HepG2 (cell line): Measurements from ENCODE around the gene TUBA8. TPM values are rescaled to one million over a fixed set of nuclear protein-coding genes. Genes with fewer than 3 reads are reported as not detected.

Experiments
- ATAC-seq: fragments of 200-7000 bp; cut with Tn5 transposase; 3 replicates; pipeline ENCODE4 v1.9.1; 2020; ENCODE audit warnings: mild to moderate bottlenecking, moderate library complexity
- BruUV-seq: library from RNA; stranded (reverse); fragments of 400-500 nt; replicated peaks from 2 replicates; lab custom pipeline; 2021; lab: Mats Ljungman, UMichigan
- CTCF ChIA-PET: fragments of 300-600 bp; formaldehyde crosslinking; extraction: SDS; loops from one replicate; lab custom pipeline; 2021; ENCODE audit warnings: low total read pairs, inconsistent platforms, low intra/inter-chr PET ratio; lab: Yijun Ruan, JAX
- POLR2A ChIA-PET: fragments of 350-600 bp; sonication (Branson Sonifier 250); formaldehyde crosslinking; loops from one replicate; lab custom pipeline; 2020; ENCODE audit warnings: antibody characterized with exemption, inconsistent platforms; lab: Yijun Ruan, JAX
- DNase-seq: peaks from one replicate; pipeline ENCODE4 v3.0.0-alpha.2; 2015; ENCODE audit warnings: low spot score
- FAIRE-seq: peaks from 3 replicates; lab custom pipeline; 2011; peaks lifted over from hg19 to GRCh38; lab: Jason Lieb, UNC
- H2AFZ ChIP-seq: one replicate; pipeline ENCODE4 v1.6.1; 2011; ENCODE audit warnings: low read length, inconsistent platforms
- H3K27ac ChIP-seq: fragments of 300-600 bp; 3 replicates; pipeline ENCODE4 v1.8.0; 2011; ENCODE audit warnings: mixed run types, mild to moderate bottlenecking, mixed read lengths, low read length, inconsistent platforms; ENCODE audit not compliant: insufficient read depth; ENCODE audit errors: extremely low read length
- H3K27me3 ChIP-seq, 2 experiments: fragments of 200-600 bp in 1 of 2; 2 replicates in 1 of 2; 3 replicates in 1 of 2; pipeline versions ENCODE4 v1.6.0 to v1.8.0; 2011; ENCODE audit warnings: low read length in 2 of 2, mild to moderate bottlenecking in 2 of 2, moderate library complexity in 2 of 2, inconsistent platforms in 1 of 2; ENCODE audit not compliant: insufficient read depth in 2 of 2, control insufficient read depth in 1 of 2
- H3K36me3 ChIP-seq, 2 experiments: fragments of 200-600 bp in 1 of 2; replicated peaks in 1 of 2; 2 replicates in 1 of 2; 3 replicates in 1 of 2; pipeline versions ENCODE4 v1.5.1 to v1.8.0; 2011; ENCODE audit warnings: low read length in 2 of 2, inconsistent platforms in 1 of 2; ENCODE audit not compliant: insufficient read depth in 2 of 2, control insufficient read depth in 1 of 2
- H3K4me1 ChIP-seq: 2 replicates; pipeline ENCODE4 v1.5.1; 2012; ENCODE audit warnings: low read length, inconsistent platforms; ENCODE audit not compliant: insufficient read depth
- H3K4me2 ChIP-seq: 2 replicates; pipeline ENCODE4 v1.6.0; 2011; ENCODE audit warnings: low read depth, low read length, inconsistent platforms
- H3K4me3 ChIP-seq, 3 experiments: fragments of 200-600 bp in 1 of 3; sonication (generic), shearing (Covaris generic) in 1 of 3; replicated peaks in 1 of 3; 2 replicates each; pipeline ENCODE4 v1.5.1; 2011 to 2016; ENCODE audit warnings: low read length in 3 of 3, inconsistent platforms in 2 of 3, low read depth in 2 of 3, mild to moderate bottlenecking in 2 of 3, control low read depth in 1 of 3, mixed read lengths in 1 of 3; ENCODE audit not compliant: insufficient read depth in 1 of 3
- H3K79me2 ChIP-seq: one replicate; pipeline ENCODE4 v1.6.1; 2011; ENCODE audit warnings: low read length, inconsistent platforms; ENCODE audit not compliant: insufficient read depth
- H3K9ac ChIP-seq: 2 replicates; pipeline ENCODE4 v1.6.0; 2011; ENCODE audit warnings: mild to moderate bottlenecking, low read depth, low read length, inconsistent platforms; ENCODE audit not compliant: insufficient read depth
- H3K9me3 ChIP-seq: 2 replicates; pipeline ENCODE4 v1.5.1; 2012; ENCODE audit warnings: mild to moderate bottlenecking, low read length
- H4K20me1 ChIP-seq: 2 replicates; pipeline ENCODE4 v1.6.0; 2011; ENCODE audit warnings: inconsistent platforms, mild to moderate bottlenecking, low read length, moderate library complexity; ENCODE audit not compliant: insufficient read depth
- BORCS8-MEF2B ChIP-seq: sonication (generic); formaldehyde crosslinking; IDR thresholded peaks from 2 replicates; pipeline ENCODE4 v1.8.0; 2022; ENCODE audit warnings: mild to moderate bottlenecking, missing genetic modification reagents
- KMT2B ChIP-seq: IDR thresholded peaks from 2 replicates; pipeline ENCODE4 v1.6.1; 2016; ENCODE audit warnings: missing genetic modification reagents, missing compliant biosample characterization
- MATR3 ChIP-seq: sonication (generic); formaldehyde crosslinking; IDR thresholded peaks from 2 replicates; pipeline ENCODE4 v1.4.0; 2020; ENCODE audit warnings: missing genetic modification reagents
- MTA3 ChIP-seq: sonication (generic); formaldehyde crosslinking; IDR thresholded peaks from 2 replicates; pipeline ENCODE4 v1.4.0; 2020; ENCODE audit warnings: missing genetic modification reagents
- NFATC3 ChIP-seq: sonication (generic); formaldehyde crosslinking; IDR thresholded peaks from 2 replicates; pipeline ENCODE4 v1.5.1; 2020; ENCODE audit warnings: mild to moderate bottlenecking, missing genetic modification reagents
- STAG1 ChIP-seq: sonication (generic); formaldehyde crosslinking; IDR thresholded peaks from 2 replicates; pipeline ENCODE4 v1.4.0; 2020; ENCODE audit warnings: missing genetic modification reagents
- THYN1 ChIP-seq: sonication (generic); formaldehyde crosslinking; IDR thresholded peaks from 2 replicates; pipeline ENCODE4 v1.8.1; 2023; ENCODE audit warnings: low read depth, mild to moderate bottlenecking, moderate library complexity, missing genetic modification reagents, borderline replicate concordance
- ZNF143 ChIP-seq: sonication (generic); formaldehyde crosslinking; IDR thresholded peaks from 2 replicates; pipeline ENCODE4 v1.4.0; 2020; ENCODE audit warnings: missing genetic modification reagents
- ZNF274 ChIP-seq: sonication (generic); formaldehyde crosslinking; IDR thresholded peaks from 2 replicates; pipeline ENCODE4 v1.5.1; 2020; ENCODE audit warnings: mild to moderate bottlenecking, missing genetic modification reagents
- ZNF3 ChIP-seq: IDR thresholded peaks from 2 replicates; pipeline ENCODE4 v1.7.0; 2017; ENCODE audit warnings: inconsistent platforms
- ZNF382 ChIP-seq: sonication (generic); formaldehyde crosslinking; IDR thresholded peaks from 2 replicates; pipeline ENCODE4 v1.5.0; 2020; ENCODE audit warnings: missing genetic modification reagents, mild to moderate bottlenecking, borderline replicate concordance
- ZNF562 ChIP-seq: sonication (generic); formaldehyde crosslinking; IDR thresholded peaks from 2 replicates; pipeline ENCODE4 v1.8.0; 2022; ENCODE audit warnings: missing genetic modification reagents, borderline replicate concordance
- WGBS: methylation state at CpG from one replicate; pipeline ENCODE4 v1.1.6; 2017; ENCODE audit warnings: low lambda C conversion rate; 5-methylcytosine and 5-hydroxymethylcytosine counted together
- in situ Hi-C: cut with HindIII; loops from 2 replicates; pipeline ENCODE4 v1.10.0; 2017; ENCODE audit warnings: low pct_unique_long_range_greater_than_20kb; ENCODE audit not compliant: extremely low pct_ligation_motif_present
- intact Hi-C: fragments of 100-400 bp; cut with micrococcal nuclease; formaldehyde crosslinking; loops from one replicate; pipeline ENCODE4 v1.10.0; 2022; ENCODE audit not compliant: unreplicated experiment
- polyA plus RNA-seq, 8 experiments: library from polyadenylated mRNA; depleted of rRNA in 3 of 8; stranded (reverse) in 7 of 8; unstranded in 1 of 8; fragments of >200 nt; fragmentation: Illumina TruSeq in 4 of 8; extraction: Trizol in 4 of 8; gene quantifications; 2 replicates each; pipeline versions ENCODE4 v1.2.1 to v1.2.3, GENCODE V29; 2011 to 2016; ENCODE audit warnings: low read depth in 4 of 8, missing spikeins in 1 of 8, mixed read lengths in 1 of 8; ENCODE audit not compliant: insufficient read depth in 1 of 8
- total RNA-seq, 5 experiments: library from RNA; depleted of rRNA; stranded (reverse); fragments of >200 nt; fragmentation: Illumina TruSeq; extraction: Trizol; gene quantifications; 2 replicates each; pipeline ENCODE4 v1.2.3, GENCODE V29; 2016; ENCODE audit warnings: low read depth in 1 of 5
- TF ChIP-seq, protein P1 (sequence below): sonication (generic); formaldehyde crosslinking; conservative IDR thresholded peaks from 2 replicates; pipeline ENCODE4 v1.4.0; 2020; ENCODE audit warnings: missing genetic modification reagents
- TF ChIP-seq, protein P2 (sequence below): sonication (generic); formaldehyde crosslinking; IDR thresholded peaks from 2 replicates; pipeline ENCODE4 v1.4.0; 2020; ENCODE audit warnings: low read depth, mild to moderate bottlenecking, missing genetic modification reagents

TUBA8 gene
- total and polyA plus RNA-seq, 2 of the 13 experiments (the other 11 are each of a cell fraction or from before 2014, with no cell fraction given): 0.35 to 0.69 TPM

DNA sequence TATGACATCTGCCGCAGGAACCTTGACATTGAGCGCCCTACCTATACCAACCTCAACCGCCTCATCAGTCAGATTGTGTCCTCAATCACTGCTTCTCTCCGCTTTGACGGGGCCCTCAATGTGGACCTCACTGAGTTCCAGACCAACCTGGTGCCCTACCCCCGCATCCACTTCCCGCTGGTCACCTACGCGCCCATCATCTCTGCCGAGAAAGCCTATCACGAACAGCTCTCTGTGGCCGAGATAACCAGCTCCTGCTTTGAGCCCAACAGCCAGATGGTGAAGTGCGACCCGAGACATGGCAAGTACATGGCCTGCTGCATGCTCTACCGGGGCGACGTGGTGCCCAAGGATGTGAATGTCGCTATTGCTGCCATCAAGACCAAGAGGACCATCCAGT lies 16.0 kb downstream of the TUBA8 start:
- no peaks in the 10 kb centered on the region for H4K20me1 ChIP-seq
- TF ChIP-seq MATR3 (CRISPR knock-in tag) (no peak), ZNF3 (CRISPR knock-in tag) (no peak), THYN1 (no peak), KMT2B (CRISPR knock-in tag) (no peak), ZNF382 (CRISPR knock-in tag) (no peak)
- DNase-seq (no peak), ATAC-seq (no peak), FAIRE-seq (no peak)
- no peak overlapping the region for H3K27ac ChIP-seq
- peaks cover 7% of the 10 kb centered on the region for H3K4me1 ChIP-seq
- no peak overlapping the region for H3K4me2 ChIP-seq
- H3K79me2 ChIP-seq: no peaks in the 10 kb centered on the region
- no TSS peak for BruUV-seq
- ChIA-PET POLR2A (no interaction called here), CTCF (no interaction called here)
- intact Hi-C loops: no loop called here
- in situ Hi-C loops: no loop called here
- no peaks in the 10 kb centered on the region for H3K27me3 ChIP-seq
- WGBS: 98% methylated on average over 18 of the region's 18 CpGs
- no peaks in the 10 kb centered on the region for H3K36me3 ChIP-seq
- no peak overlapping the region for H3K9ac ChIP-seq
- H3K4me3 ChIP-seq: no peak overlapping the region
- no peaks in the 10 kb centered on the region for H3K9me3 ChIP-seq
- H2AFZ ChIP-seq: no peak overlapping the region

DNA sequence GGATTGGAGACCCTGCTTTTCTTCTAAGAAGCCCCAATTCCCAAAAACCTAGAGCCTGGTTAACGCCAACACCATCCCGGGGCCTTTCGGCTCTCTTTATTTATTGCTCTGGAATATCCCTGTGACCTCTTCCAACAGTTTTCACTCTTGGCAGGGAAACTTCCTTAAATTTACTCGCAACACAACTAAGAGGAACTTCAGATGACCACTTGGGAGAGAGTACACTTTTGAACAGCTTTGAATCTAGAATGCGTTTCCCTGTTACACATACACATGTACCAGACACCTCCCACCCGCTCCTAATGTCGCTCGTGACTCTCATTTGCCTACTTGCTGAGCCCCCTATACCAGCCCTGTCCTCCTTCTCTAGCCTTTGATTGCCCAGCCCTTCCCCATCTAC lies 19.4 kb downstream of the TUBA8 start:
- H3K4me2 ChIP-seq: no peak overlapping the region
- H3K4me3 ChIP-seq: no peak overlapping the region
- H3K27me3 ChIP-seq: no peaks in the 10 kb centered on the region
- peaks cover 2 to 6% of the 10 kb centered on the region in 2 experiments; a peak in 3 of 5 replicates for H3K36me3 ChIP-seq
- BruUV-seq: no TSS peak
- H4K20me1 ChIP-seq: no peaks in the 10 kb centered on the region
- TF ChIP-seq, protein P1, sequence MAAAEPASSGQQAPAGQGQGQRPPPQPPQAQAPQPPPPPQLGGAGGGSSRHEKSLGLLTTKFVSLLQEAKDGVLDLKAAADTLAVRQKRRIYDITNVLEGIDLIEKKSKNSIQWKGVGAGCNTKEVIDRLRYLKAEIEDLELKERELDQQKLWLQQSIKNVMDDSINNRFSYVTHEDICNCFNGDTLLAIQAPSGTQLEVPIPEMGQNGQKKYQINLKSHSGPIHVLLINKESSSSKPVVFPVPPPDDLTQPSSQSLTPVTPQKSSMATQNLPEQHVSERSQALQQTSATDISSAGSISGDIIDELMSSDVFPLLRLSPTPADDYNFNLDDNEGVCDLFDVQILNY (CRISPR knock-in tag): no peak
- no peak for TF ChIP-seq ZNF274 (CRISPR knock-in tag)
- TF ChIP-seq STAG1 (CRISPR knock-in tag): no peak
- no peak for TF ChIP-seq ZNF562 (CRISPR knock-in tag)
- TF ChIP-seq MTA3: no peak
- TF ChIP-seq, protein P2, sequence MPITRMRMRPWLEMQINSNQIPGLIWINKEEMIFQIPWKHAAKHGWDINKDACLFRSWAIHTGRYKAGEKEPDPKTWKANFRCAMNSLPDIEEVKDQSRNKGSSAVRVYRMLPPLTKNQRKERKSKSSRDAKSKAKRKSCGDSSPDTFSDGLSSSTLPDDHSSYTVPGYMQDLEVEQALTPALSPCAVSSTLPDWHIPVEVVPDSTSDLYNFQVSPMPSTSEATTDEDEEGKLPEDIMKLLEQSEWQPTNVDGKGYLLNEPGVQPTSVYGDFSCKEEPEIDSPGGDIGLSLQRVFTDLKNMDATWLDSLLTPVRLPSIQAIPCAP (CRISPR knock-in tag): no peak
- TF ChIP-seq NFATC3 (CRISPR knock-in tag): no peak
- TF ChIP-seq ZNF143: no peak
- TF ChIP-seq BORCS8-MEF2B: no peak
- WGBS: 98% methylated on average over 8 of the region's 8 CpGs
- FAIRE-seq (no peak), DNase-seq (no peak), ATAC-seq (no peak)
- no peaks in the 10 kb centered on the region for H3K9me3 ChIP-seq
- POLR2A ChIA-PET: no interaction called here
- in situ Hi-C loops: no loop called here
- CTCF ChIA-PET: no interaction called here
- no peak overlapping the region for H3K27ac ChIP-seq
- H3K4me1 ChIP-seq: no peaks in the 10 kb centered on the region
- intact Hi-C loops: no loop called here
- H3K79me2 ChIP-seq: no peaks in the 10 kb centered on the region
- H3K9ac ChIP-seq: no peak overlapping the region
- H2AFZ ChIP-seq: no peak overlapping the region
